ENCODE results near the gene ASIC5. TPM values are rescaled to one million over a fixed set of nuclear protein-coding genes. Genes with fewer than 3 reads are reported as not detected.
"Not testable (repeated sequence)": the region's sequence is repeated elsewhere in the genome, so short reads cannot be mapped to it uniquely, and the experiment has no call there.

Gene ASIC5
- total RNA-seq, 2 experiments from 2014 or later = not detected

DNA sequence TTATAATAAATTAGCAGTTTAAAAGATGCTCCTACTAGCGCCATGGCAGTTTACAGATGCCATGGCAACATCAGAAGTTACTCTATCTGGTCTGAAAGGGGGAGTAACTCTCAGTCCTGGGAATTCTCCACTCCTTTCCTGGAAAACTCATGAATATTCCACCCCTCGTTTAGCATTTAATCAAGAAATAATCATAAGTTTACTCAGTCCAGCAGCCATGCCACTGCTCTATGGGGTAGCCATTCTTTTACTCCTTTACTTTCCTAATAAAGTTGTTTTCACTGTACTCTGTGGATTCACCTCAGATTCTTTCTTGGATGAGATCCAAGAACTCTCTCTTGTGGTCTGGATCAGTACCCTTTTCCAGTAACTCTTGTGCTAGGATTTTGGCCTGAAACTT, 55.0 kb downstream of the ASIC5 start:
- no peak overlapping the region for H3K27ac Mint-ChIP-seq
- intact Hi-C loops (cut with micrococcal nuclease) = no loop called here
- H3K4me1 Mint-ChIP-seq (ENCODE audit: low read depth) = no peaks in the 10 kb centered on the region

DNA sequence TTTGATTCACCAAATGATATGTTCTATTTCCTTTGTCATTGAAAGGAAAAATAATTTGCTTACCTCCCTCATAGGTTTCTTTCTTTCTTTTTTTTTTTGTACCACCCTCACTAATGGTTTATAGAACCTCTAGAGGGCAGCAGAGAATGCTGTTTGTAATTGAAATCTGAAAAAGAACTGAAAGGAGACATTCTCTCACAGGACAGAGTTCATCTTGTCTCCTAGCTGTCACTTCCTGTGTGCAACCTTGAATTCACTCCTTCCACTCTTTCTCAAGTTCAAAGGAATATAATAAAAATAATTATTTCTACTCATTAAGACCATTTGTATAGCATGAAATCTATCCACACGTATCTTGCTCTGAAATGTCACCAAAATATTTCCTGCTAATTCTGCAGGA, 56.2 kb downstream of the ASIC5 start:
- Mint-ChIP-seq H3K27ac (no peak overlapping the region), H3K9me3 (no peaks in the 10 kb centered on the region), H3K4me3 (no peak overlapping the region), H3K36me3 (no peaks in the 10 kb centered on the region), H3K4me1 (ENCODE audit: low read depth) (no peaks in the 10 kb centered on the region), H3K27me3 (peaks cover 3% of the 10 kb centered on the region)
- no peak for DNase-seq
- intact Hi-C loops (cut with micrococcal nuclease) = loop anchor here (1.0 kb wide), 1 partner anchor 143 kb away; the partner anchor contains the start of gene CTSO
- ChIA-PET CTCF (interaction anchor here (0.7 to 2.4 kb wide), 4 partner anchors 9 to 1325 kb away, joined by 3 to 32 read pairs (median 4); partner anchors contain the start of gene CTSO), POLR2A (no interaction called here)

More for the DNA sequence above, 55.0 kb downstream of the ASIC5 start:
- Mint-ChIP-seq H3K4me3 (no peak overlapping the region), H3K9me3 (no peaks in the 10 kb centered on the region), H3K27me3 (peaks cover 5% of the 10 kb centered on the region), H3K36me3 (no peaks in the 10 kb centered on the region)
- ChIA-PET POLR2A (no interaction called here), CTCF (interaction anchor here (1.3 to 2.4 kb wide), 2 partner anchors 10 to 142 kb away, joined by 4 to 32 read pairs; partner anchors contain the start of gene CTSO)
- DNase-seq = no peak

DNA sequence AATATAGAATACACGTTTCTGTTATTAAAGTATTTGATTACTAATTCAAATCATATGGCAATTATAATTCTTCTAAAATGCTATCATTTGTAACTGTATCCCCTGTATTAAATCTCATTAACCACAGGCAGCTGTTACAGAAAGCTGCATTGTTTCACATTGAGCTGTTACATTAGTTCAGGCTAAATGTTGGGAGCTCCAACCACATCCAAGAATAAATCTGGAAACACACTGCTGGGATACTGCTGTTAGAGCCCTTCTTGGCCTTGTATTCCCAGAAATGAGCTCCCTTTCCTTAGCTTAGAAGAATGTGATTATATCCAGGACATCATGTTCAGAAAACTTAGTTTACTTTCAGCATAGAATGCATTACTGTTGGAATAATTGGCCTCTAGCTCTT, 59.1 kb downstream of the ASIC5 start:
- no peaks in the 10 kb centered on the region for H3K36me3 Mint-ChIP-seq
- no peak overlapping the region for H3K27ac Mint-ChIP-seq
- no peak for DNase-seq
- ChIA-PET CTCF (interaction anchor here (1.1 to 2.5 kb wide), 2 partner anchors 11 to 146 kb away, joined by 3 to 8 read pairs; partner anchors contain the start of gene CTSO), POLR2A (no interaction called here)
- intact Hi-C loops (cut with micrococcal nuclease) = no loop called here
- no peaks in the 10 kb centered on the region for H3K27me3 Mint-ChIP-seq
- no peak overlapping the region for H3K4me3 Mint-ChIP-seq
- no peaks in the 10 kb centered on the region for H3K4me1 Mint-ChIP-seq (ENCODE audit: low read depth)
- no peaks in the 10 kb centered on the region for H3K9me3 Mint-ChIP-seq

DNA sequence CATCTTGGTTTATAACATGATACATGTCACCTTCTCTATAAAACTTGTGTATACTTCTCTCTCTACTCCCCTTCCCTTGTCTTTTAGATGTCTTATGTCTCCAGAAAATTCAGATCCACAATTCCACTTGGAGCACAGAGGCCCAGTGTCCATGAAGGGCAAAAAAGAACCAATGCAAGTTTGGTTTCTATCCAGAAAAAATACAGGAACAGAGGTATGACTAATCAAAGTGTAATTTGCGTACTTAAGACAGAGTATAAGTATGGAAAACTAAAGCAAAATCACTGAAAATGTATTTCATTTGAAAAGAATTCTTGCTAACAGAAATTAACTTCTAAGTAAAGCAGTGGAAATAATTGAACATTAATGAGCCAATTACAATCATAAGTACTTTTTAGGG, 61.1 kb downstream of the ASIC5 start:
- H3K27me3 Mint-ChIP-seq = no peaks in the 10 kb centered on the region
- intact Hi-C loops (cut with micrococcal nuclease) = no loop called here
- ChIA-PET POLR2A (no interaction called here), CTCF (no interaction called here)
- no peaks in the 10 kb centered on the region for H3K4me1 Mint-ChIP-seq (ENCODE audit: low read depth)
- no peak for DNase-seq
- H3K36me3 Mint-ChIP-seq = no peaks in the 10 kb centered on the region
- no peak overlapping the region for H3K4me3 Mint-ChIP-seq
- H3K9me3 Mint-ChIP-seq = no peaks in the 10 kb centered on the region
- H3K27ac Mint-ChIP-seq = no peak overlapping the region

DNA sequence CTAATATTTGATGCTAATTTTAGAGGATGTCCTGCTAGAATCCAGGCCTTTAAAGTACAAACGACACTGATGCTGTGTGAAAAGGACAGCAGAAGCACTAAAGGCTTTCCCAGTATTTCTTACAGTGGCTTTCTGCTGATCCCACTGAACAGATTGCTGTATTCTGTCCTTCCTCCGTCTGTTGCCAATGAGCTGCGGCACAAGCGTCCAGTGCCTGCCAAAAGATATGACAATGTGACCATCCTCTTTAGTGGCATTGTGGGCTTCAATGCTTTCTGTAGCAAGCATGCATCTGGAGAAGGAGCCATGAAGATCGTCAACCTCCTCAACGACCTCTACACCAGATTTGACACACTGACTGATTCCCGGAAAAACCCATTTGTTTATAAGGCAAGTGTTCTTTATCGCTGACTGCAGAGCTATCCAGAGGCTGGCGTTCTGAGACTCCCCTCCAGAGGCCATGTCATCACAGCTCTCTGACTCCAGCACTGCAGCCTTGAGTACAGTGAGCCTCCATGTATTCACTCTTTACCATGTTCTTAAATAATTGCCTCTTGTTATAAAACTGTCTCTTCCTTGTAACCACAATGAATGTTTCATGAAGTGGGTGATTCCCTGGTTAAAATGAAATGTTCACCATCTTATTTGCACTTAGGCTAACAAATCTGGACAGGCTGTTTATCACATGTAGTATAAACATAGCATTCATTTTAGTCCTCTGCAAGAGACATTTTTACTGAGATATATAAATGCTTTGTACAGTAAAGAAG, 63.7 kb downstream of the ASIC5 start:
- Mint-ChIP-seq H3K27ac (no peak overlapping the region), H3K4me1 (ENCODE audit: low read depth) (no peaks in the 10 kb centered on the region), H3K36me3 (no peaks in the 10 kb centered on the region), H3K9me3 (no peaks in the 10 kb centered on the region), H3K4me3 (no peak overlapping the region), H3K27me3 (no peaks in the 10 kb centered on the region)
- ChIA-PET POLR2A (no interaction called here), CTCF (interaction anchor here (1.6 kb wide), 1 partner anchor 8 kb away, joined by 4 read pairs; no protein-coding TSS in a partner anchor)
- intact Hi-C loops (cut with micrococcal nuclease) = no loop called here
- no peak for DNase-seq

DNA sequence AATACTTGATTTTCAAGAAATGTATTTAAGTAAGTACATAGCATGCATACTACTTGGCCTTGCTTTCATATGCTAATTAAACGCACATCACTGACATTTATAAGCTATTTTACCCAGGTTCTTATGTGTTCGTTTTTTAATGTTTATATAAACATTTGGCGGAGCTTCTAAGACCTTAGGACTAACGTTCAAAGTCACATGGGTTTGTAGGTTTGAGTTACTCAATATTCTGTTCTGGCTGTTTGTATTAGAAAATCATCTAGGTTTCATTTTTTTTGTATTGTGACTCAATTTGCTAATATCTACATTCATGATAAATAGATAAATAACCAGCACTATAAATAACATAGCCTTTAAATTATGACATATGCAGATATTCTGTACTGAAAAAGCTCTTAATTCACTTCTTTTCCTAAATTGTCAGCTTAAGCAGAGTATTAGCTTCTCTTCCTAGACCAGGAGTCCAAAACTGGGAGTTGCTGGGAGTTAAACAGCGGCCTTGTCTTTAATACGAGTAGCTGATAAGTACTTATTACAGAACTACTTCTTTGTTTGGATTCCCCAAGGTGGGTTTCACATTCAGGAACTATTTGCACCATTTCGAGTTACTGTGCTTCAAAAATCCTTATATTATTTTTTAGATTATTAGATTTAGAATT, 65.3 kb downstream of the ASIC5 start:
- no peaks in the 10 kb centered on the region for H3K9me3 Mint-ChIP-seq
- H3K27ac Mint-ChIP-seq = no peak overlapping the region
- intact Hi-C loops (cut with micrococcal nuclease) = no loop called here
- DNase-seq = no peak
- no peaks in the 10 kb centered on the region for H3K27me3 Mint-ChIP-seq
- H3K4me3 Mint-ChIP-seq = no peak overlapping the region
- no peaks in the 10 kb centered on the region for H3K4me1 Mint-ChIP-seq (ENCODE audit: low read depth)
- no peaks in the 10 kb centered on the region for H3K36me3 Mint-ChIP-seq
- ChIA-PET CTCF (interaction anchor here (1.6 kb wide), 1 partner anchor 9 kb away, joined by 4 read pairs; no protein-coding TSS in a partner anchor), POLR2A (no interaction called here)

DNA sequence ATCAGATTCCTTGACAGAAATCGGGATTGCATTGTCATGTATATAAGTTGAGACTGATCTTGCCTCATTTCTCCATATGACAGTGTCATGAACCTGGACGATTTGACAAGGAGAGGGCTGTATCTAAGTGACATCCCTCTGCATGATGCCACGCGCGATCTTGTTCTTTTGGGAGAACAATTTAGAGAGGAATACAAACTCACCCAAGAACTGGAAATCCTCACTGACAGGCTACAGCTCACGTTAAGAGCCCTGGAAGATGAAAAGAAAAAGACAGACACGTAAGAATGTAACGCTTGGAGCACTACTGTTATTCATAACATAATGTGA, 66.3 kb downstream of the ASIC5 start:
- Mint-ChIP-seq H3K27me3 (no peaks in the 10 kb centered on the region), H3K36me3 (no peaks in the 10 kb centered on the region), H3K4me1 (ENCODE audit: low read depth) (no peaks in the 10 kb centered on the region), H3K9me3 (no peaks in the 10 kb centered on the region), H3K27ac (no peak overlapping the region), H3K4me3 (no peak overlapping the region)
- ChIA-PET CTCF (no interaction called here), POLR2A (no interaction called here)
- no peak for DNase-seq
- intact Hi-C loops (cut with micrococcal nuclease) = no loop called here

DNA sequence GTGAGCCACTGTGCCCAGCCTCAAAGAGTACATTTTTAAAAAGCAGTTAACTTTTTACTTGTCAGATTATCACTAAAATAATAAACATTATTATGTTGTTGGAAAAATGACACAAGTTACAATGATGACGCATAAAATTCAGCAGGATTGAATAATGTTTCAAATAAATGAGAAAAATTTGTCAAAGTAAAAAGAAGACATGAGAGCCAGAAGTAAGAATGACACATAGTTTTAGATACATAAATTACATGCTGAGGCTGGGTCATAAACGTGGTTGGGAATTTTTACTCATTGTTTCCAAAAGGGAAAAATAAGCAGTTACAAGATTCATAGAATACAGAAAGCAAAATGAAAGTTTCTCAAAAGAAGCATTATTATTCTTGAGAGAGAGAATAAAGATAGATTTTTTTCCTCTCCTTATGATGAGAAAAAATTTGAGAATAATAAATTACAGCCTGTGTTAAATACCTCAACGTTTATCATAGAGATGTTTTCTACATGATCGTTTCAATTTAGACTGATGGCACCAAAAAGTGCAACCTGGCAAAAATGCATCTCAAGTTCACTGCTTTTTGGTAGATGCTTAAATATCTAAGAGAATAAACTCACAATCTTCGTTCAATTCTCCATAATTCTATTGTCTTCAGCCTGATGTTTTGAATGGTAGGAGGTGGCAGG, 66.8 kb downstream of the ASIC5 start:
- intact Hi-C loops (cut with micrococcal nuclease) = no loop called here
- no peak overlapping the region for H3K27ac Mint-ChIP-seq
- POLR2A ChIA-PET = no interaction called here
- H3K36me3 Mint-ChIP-seq = no peaks in the 10 kb centered on the region
- DNase-seq = no peak
- CTCF ChIA-PET = no interaction called here
- H3K27me3 Mint-ChIP-seq = no peaks in the 10 kb centered on the region
- H3K9me3 Mint-ChIP-seq = no peaks in the 10 kb centered on the region
- H3K4me3 Mint-ChIP-seq = no peak overlapping the region
- H3K4me1 Mint-ChIP-seq (ENCODE audit: low read depth) = no peaks in the 10 kb centered on the region

DNA sequence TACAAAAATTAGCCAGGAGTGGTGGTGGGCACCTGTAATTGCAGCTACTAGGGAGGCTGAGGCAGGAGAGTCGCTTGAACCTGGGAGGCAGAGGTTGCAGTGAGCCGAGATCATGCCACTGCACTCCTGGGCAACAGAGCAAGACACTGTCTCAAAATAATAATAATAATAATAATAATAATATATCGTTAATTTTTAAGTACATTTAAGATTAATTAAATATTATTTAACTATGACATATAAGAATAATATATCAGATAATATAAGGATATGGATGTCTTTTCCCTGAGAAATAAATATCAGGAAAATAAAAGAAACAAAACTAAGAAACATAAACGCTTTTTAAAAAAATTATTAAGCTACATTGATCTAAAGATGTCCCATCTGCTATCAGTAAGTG, 68.5 kb downstream of the ASIC5 start:
- intact Hi-C loops (cut with micrococcal nuclease); H3K4me3 Mint-ChIP-seq; POLR2A ChIA-PET; H3K36me3 Mint-ChIP-seq; DNase-seq; H3K27me3 Mint-ChIP-seq; H3K27ac Mint-ChIP-seq; H3K9me3 Mint-ChIP-seq; H3K4me1 Mint-ChIP-seq (ENCODE audit: low read depth): not testable (repeated sequence)
- CTCF ChIA-PET = interaction anchor here (1.9 kb wide), 1 partner anchor 10 kb away, joined by 8 read pairs; no protein-coding TSS in a partner anchor

DNA sequence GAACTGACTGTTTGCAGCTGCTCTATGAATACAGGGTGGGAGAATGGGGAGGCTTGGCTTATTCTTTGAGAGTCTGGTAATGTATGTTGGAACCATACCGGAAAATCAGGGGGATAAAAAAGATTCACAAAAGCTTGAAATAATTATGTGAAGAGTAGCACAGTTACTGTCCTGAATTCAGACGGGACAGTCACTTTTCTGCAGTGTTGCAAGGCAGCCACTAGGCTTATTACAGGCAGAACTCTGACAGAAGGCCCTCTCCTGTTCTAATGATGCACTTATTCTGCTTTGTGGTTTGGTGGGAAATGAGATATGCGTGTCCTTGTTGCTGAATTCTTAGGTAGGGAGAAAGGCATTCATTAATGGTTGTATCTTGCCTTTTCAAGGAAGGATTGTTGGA, 70.1 kb downstream of the ASIC5 start:
- no peaks in the 10 kb centered on the region for H3K9me3 Mint-ChIP-seq
- no peaks in the 10 kb centered on the region for H3K4me1 Mint-ChIP-seq (ENCODE audit: low read depth)
- no peak overlapping the region for H3K4me3 Mint-ChIP-seq
- intact Hi-C loops (cut with micrococcal nuclease) = no loop called here
- no peaks in the 10 kb centered on the region for H3K27me3 Mint-ChIP-seq
- H3K27ac Mint-ChIP-seq = no peak overlapping the region
- CTCF ChIA-PET = interaction anchor here (1.4 kb wide), 1 partner anchor 10 kb away, joined by 3 read pairs; no protein-coding TSS in a partner anchor
- H3K36me3 Mint-ChIP-seq = no peaks in the 10 kb centered on the region
- no peak for DNase-seq
- POLR2A ChIA-PET = no interaction called here

- intact Hi-C loops (cut with micrococcal nuclease) = no loop called here
- Mint-ChIP-seq H3K4me1 (ENCODE audit: low read depth) (no peaks in the 10 kb centered on the region), H3K36me3 (no peaks in the 10 kb centered on the region), H3K27ac (no peak overlapping the region), H3K9me3 (no peaks in the 10 kb centered on the region), H3K27me3 (no peaks in the 10 kb centered on the region), H3K4me3 (no peak overlapping the region)
- no peak for DNase-seq
- ChIA-PET CTCF (interaction anchor here (0.6 kb wide), 1 partner anchor 135 kb away, joined by 4 read pairs; no protein-coding TSS in a partner anchor), POLR2A (no interaction called here)
These were observed 71.4 kb downstream of the ASIC5 start for GRCh38 chr4:155794589-155795236.

- H3K27ac Mint-ChIP-seq = no peak overlapping the region
- no peak overlapping the region for H3K4me3 Mint-ChIP-seq
- POLR2A ChIA-PET = no interaction called here
- no peaks in the 10 kb centered on the region for H3K9me3 Mint-ChIP-seq
- DNase-seq = no peak
- peaks cover 4% of the 10 kb centered on the region for H3K4me1 Mint-ChIP-seq (ENCODE audit: low read depth)
- H3K36me3 Mint-ChIP-seq = no peaks in the 10 kb centered on the region
- CTCF ChIA-PET = no interaction called here
- no peaks in the 10 kb centered on the region for H3K27me3 Mint-ChIP-seq
- intact Hi-C loops (cut with micrococcal nuclease) = loop anchor here (5.0 kb wide), 1 partner anchor 808 kb away; no protein-coding TSS in a partner anchor
These were observed 76.1 kb downstream of the ASIC5 start for GRCh38 chr4:155789982-155790381.
